Neural progenitor cell (in vitro differentiated cells): ENCODE measurements around the gene EYA3. TPM values are rescaled to one million over a fixed set of nuclear protein-coding genes. Genes with fewer than 3 reads are reported as not detected.

Experiments used
- DNase-seq: peaks from one replicate; pipeline ENCODE4 v3.0.0-alpha.2; 2016; ENCODE audit warnings: low spot score
- H2AFZ ChIP-seq: fragments of 200-600 bp; sonication (generic); replicated peaks from 2 replicates; pipeline ENCODE4 v1.6.1; 2016; ENCODE audit warnings: antibody characterized with exemption
- H3F3A ChIP-seq: fragments of 200-600 bp; sonication (generic); 2 replicates; pipeline ENCODE4 v1.6.1; 2016; ENCODE audit warnings: antibody characterized with exemption, low read depth
- H3K27ac ChIP-seq: fragments of 200-600 bp; sonication (generic); 2 replicates; pipeline ENCODE4 v1.5.1; 2016; ENCODE audit warnings: mild to moderate bottlenecking
- H3K27me3 ChIP-seq: fragments of 200-600 bp; sonication (generic); 2 replicates; pipeline ENCODE4 v1.6.1; 2016; ENCODE audit warnings: mild to moderate bottlenecking, moderate library complexity
- H3K36me3 ChIP-seq: fragments of 200-600 bp; sonication (generic); 2 replicates; pipeline ENCODE4 v1.5.1; 2016
- H3K4me1 ChIP-seq: fragments of 200-600 bp; sonication (generic); 2 replicates; pipeline ENCODE4 v1.6.1; 2016; ENCODE audit warnings: mixed run types
- H3K4me2 ChIP-seq: fragments of 200-600 bp; sonication (generic); 2 replicates; pipeline ENCODE4 v1.6.1; 2016
- H3K4me3 ChIP-seq: fragments of 200-600 bp; sonication (generic); 2 replicates; pipeline ENCODE4 v1.5.1; 2016
- H3K79me2 ChIP-seq: fragments of 200-600 bp; sonication (generic); 2 replicates; pipeline ENCODE4 v1.6.1; 2016; ENCODE audit warnings: low read depth
- H3K9ac ChIP-seq: fragments of 200-600 bp; sonication (generic); 2 replicates; pipeline ENCODE4 v1.6.1; 2016
- H3K9me3 ChIP-seq: fragments of 200-600 bp; sonication (generic); 2 replicates; pipeline ENCODE4 v1.5.1; 2016; ENCODE audit warnings: low read depth
- H4K20me1 ChIP-seq: fragments of 200-600 bp; sonication (generic); 2 replicates; pipeline ENCODE4 v1.6.1; 2016; ENCODE audit warnings: low read depth
- H3K27ac Mint-ChIP-seq: 3 replicates; pipeline ENCODE4 v1.8.0; 2021; ENCODE audit warnings: mixed read lengths
- H3K27me3 Mint-ChIP-seq: 2 replicates; pipeline ENCODE4 v1.8.0; 2022; ENCODE audit warnings: low read depth, mild to moderate bottlenecking, inconsistent platforms, moderate library complexity, mixed read lengths; ENCODE audit not compliant: insufficient read depth
- H3K36me3 Mint-ChIP-seq: 3 replicates; pipeline ENCODE4 v1.8.0; 2021; ENCODE audit warnings: mixed read lengths
- H3K4me1 Mint-ChIP-seq: 3 replicates; pipeline ENCODE4 v1.8.0; 2021; ENCODE audit warnings: mixed read lengths
- H3K4me3 Mint-ChIP-seq: 3 replicates; pipeline ENCODE4 v1.8.0; 2021; ENCODE audit warnings: mild to moderate bottlenecking, moderate library complexity, mixed read lengths
- H3K9me3 Mint-ChIP-seq: 3 replicates; pipeline ENCODE4 v1.8.0; 2020; ENCODE audit warnings: mixed read lengths
- EZH2 ChIP-seq: fragments of 200-600 bp; sonication (generic); IDR thresholded peaks from 2 replicates; pipeline ENCODE4 v1.6.1; 2017; ENCODE audit warnings: antibody characterized with exemption, mild to moderate bottlenecking, moderate library complexity
- EZH2phosphoT487 ChIP-seq: fragments of 200-600 bp; sonication (generic); IDR thresholded peaks from 2 replicates; pipeline ENCODE4 v1.6.1; 2017; ENCODE audit warnings: antibody characterized with exemption
- total RNA-seq: library from RNA; depleted of rRNA; stranded (reverse); fragments of >200 nt; gene quantifications from 2 replicates; pipeline ENCODE4 v1.2.3, GENCODE V29; 2015; ENCODE audit warnings: low replicate concordance
- TF ChIP-seq, protein P1 (sequence below): fragments of 200-600 bp; sonication (generic); IDR thresholded peaks from 2 replicates; pipeline ENCODE4 v1.5.1; 2017; ENCODE audit warnings: antibody characterized with exemption, mild to moderate bottlenecking

The EYA3 gene
- total RNA-seq, 1 donor from 2014 or later, result 32.9 TPM

DNA sequence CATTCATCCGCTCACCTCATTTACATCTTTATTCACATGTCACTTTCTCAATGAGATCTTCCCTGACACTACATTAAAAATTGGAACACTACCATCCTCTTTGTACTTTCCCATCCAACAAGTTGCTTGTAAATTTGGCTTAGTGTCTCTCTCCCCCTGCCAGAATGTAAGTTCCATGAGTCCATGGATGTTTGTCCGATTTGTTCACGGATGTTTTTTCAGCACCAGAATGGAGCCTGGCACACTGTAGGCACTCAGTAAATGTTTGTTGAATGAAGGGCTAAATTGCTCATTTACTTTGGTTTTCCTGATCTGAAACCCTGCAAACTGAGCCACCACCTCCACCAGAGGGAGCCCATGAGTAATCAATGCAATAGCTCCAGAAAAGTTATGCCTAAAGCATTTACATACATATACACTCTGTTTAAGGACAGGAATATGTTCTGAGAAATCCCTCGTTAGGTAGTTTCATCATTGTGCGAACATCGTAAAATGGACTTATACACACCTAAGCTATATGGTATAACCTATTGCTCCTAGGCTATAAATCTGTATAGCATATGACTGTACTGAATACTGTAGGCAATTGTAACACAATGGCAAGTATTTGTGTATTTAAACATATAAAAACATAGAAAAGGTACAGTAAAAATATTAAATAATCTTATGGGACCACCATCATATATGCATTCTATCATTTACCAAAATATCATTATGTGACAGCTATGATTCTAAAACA lies 2.8 kb upstream of the EYA3 start:
- no peaks in the 10 kb centered on the region for H3K36me3 Mint-ChIP-seq
- Histone ChIP-seq H3K36me3 (no peaks in the 10 kb centered on the region), H3F3A (peaks cover 28% of the 10 kb centered on the region), H3K9me3 (no peaks in the 10 kb centered on the region), H3K27me3 (no peaks in the 10 kb centered on the region), H3K79me2 (peaks cover 18% of the 10 kb centered on the region), H3K9ac (no peak overlapping the region), H3K4me1 (peaks cover 12% of the 10 kb centered on the region), H2AFZ (no peak overlapping the region), H4K20me1 (peaks cover 15% of the 10 kb centered on the region), H3K4me2 (no peak overlapping the region), H3K27ac (no peak overlapping the region), H3K4me3 (no peak overlapping the region)
- DNase-seq, result peak; percentile 67
- H3K9me3 Mint-ChIP-seq, result no peaks in the 10 kb centered on the region
- peaks cover 5% of the 10 kb centered on the region for H3K27me3 Mint-ChIP-seq
- no peak overlapping the region for H3K27ac Mint-ChIP-seq
- no peak for TF ChIP-seq EZH2
- TF ChIP-seq, protein P1, sequence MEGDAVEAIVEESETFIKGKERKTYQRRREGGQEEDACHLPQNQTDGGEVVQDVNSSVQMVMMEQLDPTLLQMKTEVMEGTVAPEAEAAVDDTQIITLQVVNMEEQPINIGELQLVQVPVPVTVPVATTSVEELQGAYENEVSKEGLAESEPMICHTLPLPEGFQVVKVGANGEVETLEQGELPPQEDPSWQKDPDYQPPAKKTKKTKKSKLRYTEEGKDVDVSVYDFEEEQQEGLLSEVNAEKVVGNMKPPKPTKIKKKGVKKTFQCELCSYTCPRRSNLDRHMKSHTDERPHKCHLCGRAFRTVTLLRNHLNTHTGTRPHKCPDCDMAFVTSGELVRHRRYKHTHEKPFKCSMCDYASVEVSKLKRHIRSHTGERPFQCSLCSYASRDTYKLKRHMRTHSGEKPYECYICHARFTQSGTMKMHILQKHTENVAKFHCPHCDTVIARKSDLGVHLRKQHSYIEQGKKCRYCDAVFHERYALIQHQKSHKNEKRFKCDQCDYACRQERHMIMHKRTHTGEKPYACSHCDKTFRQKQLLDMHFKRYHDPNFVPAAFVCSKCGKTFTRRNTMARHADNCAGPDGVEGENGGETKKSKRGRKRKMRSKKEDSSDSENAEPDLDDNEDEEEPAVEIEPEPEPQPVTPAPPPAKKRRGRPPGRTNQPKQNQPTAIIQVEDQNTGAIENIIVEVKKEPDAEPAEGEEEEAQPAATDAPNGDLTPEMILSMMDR, result peak; percentile 84
- peaks cover 13% of the 10 kb centered on the region for H3K4me1 Mint-ChIP-seq
- no peak overlapping the region for H3K4me3 Mint-ChIP-seq

DNA sequence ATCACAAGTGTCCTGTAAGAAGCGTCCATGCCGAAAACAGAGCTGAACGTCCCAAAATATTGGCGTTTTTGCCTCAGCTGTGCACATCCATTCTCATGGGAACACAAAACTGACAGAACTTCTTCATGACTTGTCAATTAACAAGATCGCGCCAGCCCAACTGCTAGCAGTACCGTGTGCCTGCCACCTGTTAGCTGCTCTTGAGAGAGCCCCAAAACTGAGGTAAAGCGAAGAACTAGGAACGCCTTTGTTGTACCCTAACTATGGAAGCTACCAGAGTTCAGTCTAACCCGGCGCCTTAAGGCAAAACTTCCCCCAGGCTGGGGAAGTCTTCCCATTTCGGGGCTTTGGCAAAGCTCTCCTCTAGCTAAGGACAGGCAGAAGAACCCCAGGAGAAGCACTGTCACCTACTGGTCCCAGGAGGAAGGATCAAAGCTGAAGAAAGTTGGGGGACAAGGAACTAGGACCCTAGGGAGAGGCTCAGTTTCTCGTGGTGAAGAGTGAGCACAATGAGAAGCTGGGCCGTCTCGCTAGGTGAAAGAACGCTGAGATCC lies 719 bp downstream of the EYA3 start:
- Histone ChIP-seq H3K27ac (peak overlapping the region; percentile 79), H3K4me2 (peak overlapping the region; percentile 87), H3K36me3 (no peaks in the 10 kb centered on the region), H3K9ac (peak overlapping the region; percentile 51), H2AFZ (peak overlapping the region; percentile 71), H3K4me3 (peak overlapping the region; percentile 84), H3K27me3 (no peaks in the 10 kb centered on the region), H3K4me1 (peaks cover 12% of the 10 kb centered on the region), H3K9me3 (no peaks in the 10 kb centered on the region), H3K79me2 (peaks cover 52% of the 10 kb centered on the region), H4K20me1 (peaks cover 40% of the 10 kb centered on the region), H3F3A (peaks cover 28% of the 10 kb centered on the region)
- H3K27me3 Mint-ChIP-seq, result no peaks in the 10 kb centered on the region
- peak overlapping the region; percentile 99 for H3K27ac Mint-ChIP-seq
- DNase-seq, result peak; percentile 63
- TF ChIP-seq, protein P1, result no peak
- TF ChIP-seq EZH2phosphoT487, result peak; percentile 34
- TF ChIP-seq EZH2, result no peak
- H3K4me3 Mint-ChIP-seq, result peak overlapping the region; percentile 98
- peaks cover 15% of the 10 kb centered on the region for H3K4me1 Mint-ChIP-seq
- H3K36me3 Mint-ChIP-seq, result no peaks in the 10 kb centered on the region
- no peaks in the 10 kb centered on the region for H3K9me3 Mint-ChIP-seq

DNA sequence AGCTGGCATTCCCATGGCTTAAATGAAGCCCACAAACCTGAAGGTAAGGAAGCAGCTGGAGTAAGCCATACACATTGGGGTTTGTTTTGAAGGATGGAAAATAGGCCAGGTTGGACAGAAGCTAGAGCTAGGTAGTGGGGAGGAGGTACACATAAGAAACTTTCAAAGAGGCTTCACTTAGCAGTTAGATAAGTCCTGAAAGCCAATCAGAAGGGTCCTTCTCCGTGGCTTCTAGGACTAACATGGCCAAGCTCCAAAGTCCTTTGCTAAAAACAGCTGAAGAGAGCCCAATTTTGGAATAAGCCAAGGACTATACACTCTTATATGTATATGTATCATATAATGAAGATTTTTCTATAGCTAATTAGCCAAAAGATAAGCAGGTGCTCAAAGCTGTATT lies 1.8 kb downstream of the EYA3 start:
- TF ChIP-seq EZH2phosphoT487 (no peak), EZH2 (no peak)
- TF ChIP-seq, protein P1, result no peak
- peaks cover 12% of the 10 kb centered on the region for H3K4me1 ChIP-seq
- no peaks in the 10 kb centered on the region for H3K36me3 ChIP-seq
- H3K9ac ChIP-seq, result peak overlapping the region; percentile 51
- Mint-ChIP-seq H3K36me3 (no peaks in the 10 kb centered on the region), H3K4me3 (peak overlapping the region; percentile 98), H3K27ac (no peak overlapping the region), H3K27me3 (no peaks in the 10 kb centered on the region), H3K9me3 (no peaks in the 10 kb centered on the region), H3K4me1 (peaks cover 15% of the 10 kb centered on the region)
- no peak for DNase-seq
- H3K4me2 ChIP-seq, result peak overlapping the region; percentile 87
- no peaks in the 10 kb centered on the region for H3K27me3 ChIP-seq
- no peak overlapping the region for H3K27ac ChIP-seq
- peaks cover 63% of the 10 kb centered on the region for H3K79me2 ChIP-seq
- H4K20me1 ChIP-seq, result peaks cover 45% of the 10 kb centered on the region
- H3F3A ChIP-seq, result peaks cover 28% of the 10 kb centered on the region
- H3K4me3 ChIP-seq, result peak overlapping the region; percentile 84
- no peak overlapping the region for H2AFZ ChIP-seq
- no peaks in the 10 kb centered on the region for H3K9me3 ChIP-seq
